CD4-positive, alpha-beta T cell (primary cell): ENCODE data around the gene DRC7. TPM values are rescaled to one million over a fixed set of nuclear protein-coding genes. Genes with fewer than 3 reads are reported as not detected.

Experiments used
- ATAC-seq: fragments of 200-7000 bp; cut with Tn5 transposase; one replicate; pipeline ENCODE4 v1.10.0; 2022; ENCODE audit warnings: mild to moderate bottlenecking; ENCODE audit not compliant: poor library complexity
- CTCF ChIA-PET: fragments of 350-600 bp; sonication (Branson Sonifier 250); formaldehyde crosslinking; loops from one replicate; lab custom pipeline; 2021; ENCODE audit warnings: antibody characterized with exemption, inconsistent platforms; lab: Charles Lee
- POLR2A ChIA-PET: fragments of 350-600 bp; sonication (Branson Sonifier 250); formaldehyde crosslinking; loops from one replicate; lab custom pipeline; 2021; ENCODE audit warnings: antibody characterized with exemption, inconsistent platforms; lab: Charles Lee
- DNase-seq, 14 experiments: peaks; one replicate each; pipeline ENCODE4 v3.0.0-alpha.2; 2013 to 2020; ENCODE audit warnings: mixed read lengths in 2 of 14
- H3K27ac ChIP-seq, 2 donors: one replicate each; pipeline versions ENCODE4 v1.5.1 to v1.7.0; 2013; ENCODE audit warnings: low read length in 2 of 2, low read depth in 1 of 2, mild to moderate bottlenecking in 1 of 2
- H3K27me3 ChIP-seq, 2 experiments: 1 replicate in 1 of 2; 2 replicates in 1 of 2; pipeline versions ENCODE4 v1.6.1 to v1.7.0; 2013; ENCODE audit warnings: low read length in 2 of 2, control low read depth in 1 of 2, mild to moderate bottlenecking in 1 of 2, moderate library complexity in 1 of 2; ENCODE audit not compliant: insufficient read depth in 2 of 2, control insufficient read depth in 1 of 2
- H3K36me3 ChIP-seq: one replicate; pipeline ENCODE4 v1.6.1; 2013; ENCODE audit warnings: low read length, control low read depth; ENCODE audit not compliant: insufficient read depth
- H3K4me1 ChIP-seq: one replicate; pipeline ENCODE4 v1.6.1; 2013; ENCODE audit warnings: low read length, control low read depth; ENCODE audit not compliant: insufficient read depth
- H3K4me3 ChIP-seq: one replicate; pipeline ENCODE4 v1.5.1; 2013; ENCODE audit warnings: mild to moderate bottlenecking, low read length, moderate library complexity
- H3K9me3 ChIP-seq, 2 experiments: 1 replicate in 1 of 2; 2 replicates in 1 of 2; pipeline versions ENCODE4 v1.6.1 to v1.7.0; 2013; ENCODE audit warnings: low read length in 2 of 2, mild to moderate bottlenecking in 2 of 2, control low read depth in 1 of 2, moderate library complexity in 1 of 2; ENCODE audit not compliant: control insufficient read depth in 1 of 2, insufficient read depth in 1 of 2
- H3K27ac Mint-ChIP-seq: one replicate; pipeline ENCODE4 v1.8.0; 2020; ENCODE audit warnings: mixed read lengths
- H3K27me3 Mint-ChIP-seq: one replicate; pipeline ENCODE4 v1.8.0; 2021; ENCODE audit warnings: mixed read lengths
- H3K36me3 Mint-ChIP-seq: one replicate; pipeline ENCODE4 v1.8.0; 2021; ENCODE audit warnings: low read depth, mixed read lengths
- H3K4me1 Mint-ChIP-seq: one replicate; pipeline ENCODE4 v1.8.0; 2021; ENCODE audit warnings: low read depth, mixed read lengths
- H3K4me3 Mint-ChIP-seq: one replicate; pipeline ENCODE4 v1.8.0; 2020; ENCODE audit warnings: mild to moderate bottlenecking, mixed read lengths
- H3K9me3 Mint-ChIP-seq: one replicate; pipeline ENCODE4 v1.8.0; 2020; ENCODE audit warnings: mixed read lengths
- intact Hi-C, 2 experiments: fragments of 100-400 bp; cut with DNase I in 1 of 2; cut with micrococcal nuclease in 1 of 2; formaldehyde crosslinking; loops; one replicate each; pipeline versions ENCODE4 v1.15.1 to v1.9.0; 2023 to 2025; cut with DNase I, micrococcal nuclease
- total RNA-seq, 174 experiments: library from RNA in 2 of 174; stranded (reverse) in 2 of 174; gene quantifications; one replicate each; pipeline ENCODE4 v1.2.3 and lab custom pipeline; 2021 to 2026
- TF ChIP-seq, protein P1 (sequence below): fragments of 200-600 bp; IDR thresholded peaks from one replicate; pipeline ENCODE4 v1.8.0; 2022; ENCODE audit warnings: antibody characterized with exemption, mild to moderate bottlenecking

DRC7 gene
- total RNA-seq, 2 experiments from 2014 or later: not detected

DNA sequence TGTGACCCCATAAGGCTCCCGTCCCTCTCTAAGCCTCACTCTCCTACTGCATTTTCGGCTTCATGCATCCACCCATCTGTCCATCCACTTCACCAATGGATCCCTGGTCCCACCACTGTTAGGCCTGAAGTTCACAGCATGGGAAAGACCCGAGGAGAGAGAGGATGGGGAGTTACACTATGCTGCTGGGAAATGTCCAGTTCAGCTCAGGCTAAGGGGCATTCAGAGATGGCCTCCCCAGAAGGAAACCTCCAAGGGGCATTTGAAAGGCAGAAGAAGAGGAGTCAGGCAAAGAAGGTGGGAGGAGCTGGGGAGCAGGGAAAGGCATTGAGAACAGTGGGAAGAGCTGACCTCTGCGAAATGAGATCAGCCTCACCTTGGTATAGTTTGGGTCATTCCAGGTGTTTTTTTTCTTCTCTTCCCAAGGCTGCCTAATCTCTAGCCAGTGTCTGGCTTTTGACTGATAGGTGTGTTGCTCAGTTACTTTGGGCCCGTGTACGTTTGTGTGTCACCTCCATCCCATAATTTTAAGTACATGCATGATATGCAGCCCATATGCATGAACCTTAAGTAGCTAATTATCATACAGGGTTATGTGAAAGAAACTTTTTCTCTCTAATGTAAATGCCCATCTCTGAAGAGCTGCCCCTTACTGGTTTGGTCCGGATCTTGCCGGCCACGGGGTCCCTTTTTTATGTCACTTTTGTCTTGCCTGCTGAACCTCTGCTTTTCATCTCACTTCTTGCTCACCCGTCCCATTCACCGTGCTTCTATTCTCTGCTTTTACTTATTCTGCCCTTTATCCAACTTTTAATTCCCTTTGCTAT is 11.6 kb upstream of the DRC7 start:
- intact Hi-C loops: no loop called here
- Mint-ChIP-seq H3K9me3 (no peaks in the 10 kb centered on the region), H3K4me1 (no peaks in the 10 kb centered on the region), H3K27ac (no peak overlapping the region), H3K27me3 (no peaks in the 10 kb centered on the region), H3K4me3 (no peak overlapping the region), H3K36me3 (no peaks in the 10 kb centered on the region)
- Histone ChIP-seq H3K4me1 (no peaks in the 10 kb centered on the region), H3K27ac (no peak overlapping the region), H3K9me3 (no peaks in the 10 kb centered on the region), H3K27me3 (no peaks in the 10 kb centered on the region), H3K36me3 (no peaks in the 10 kb centered on the region), H3K4me3 (no peak overlapping the region)
- TF ChIP-seq, protein P1, sequence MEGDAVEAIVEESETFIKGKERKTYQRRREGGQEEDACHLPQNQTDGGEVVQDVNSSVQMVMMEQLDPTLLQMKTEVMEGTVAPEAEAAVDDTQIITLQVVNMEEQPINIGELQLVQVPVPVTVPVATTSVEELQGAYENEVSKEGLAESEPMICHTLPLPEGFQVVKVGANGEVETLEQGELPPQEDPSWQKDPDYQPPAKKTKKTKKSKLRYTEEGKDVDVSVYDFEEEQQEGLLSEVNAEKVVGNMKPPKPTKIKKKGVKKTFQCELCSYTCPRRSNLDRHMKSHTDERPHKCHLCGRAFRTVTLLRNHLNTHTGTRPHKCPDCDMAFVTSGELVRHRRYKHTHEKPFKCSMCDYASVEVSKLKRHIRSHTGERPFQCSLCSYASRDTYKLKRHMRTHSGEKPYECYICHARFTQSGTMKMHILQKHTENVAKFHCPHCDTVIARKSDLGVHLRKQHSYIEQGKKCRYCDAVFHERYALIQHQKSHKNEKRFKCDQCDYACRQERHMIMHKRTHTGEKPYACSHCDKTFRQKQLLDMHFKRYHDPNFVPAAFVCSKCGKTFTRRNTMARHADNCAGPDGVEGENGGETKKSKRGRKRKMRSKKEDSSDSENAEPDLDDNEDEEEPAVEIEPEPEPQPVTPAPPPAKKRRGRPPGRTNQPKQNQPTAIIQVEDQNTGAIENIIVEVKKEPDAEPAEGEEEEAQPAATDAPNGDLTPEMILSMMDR: no peak
- ChIA-PET POLR2A (no interaction called here), CTCF (no interaction called here)
- no peak for ATAC-seq
- DNase-seq: no peak

DNA sequence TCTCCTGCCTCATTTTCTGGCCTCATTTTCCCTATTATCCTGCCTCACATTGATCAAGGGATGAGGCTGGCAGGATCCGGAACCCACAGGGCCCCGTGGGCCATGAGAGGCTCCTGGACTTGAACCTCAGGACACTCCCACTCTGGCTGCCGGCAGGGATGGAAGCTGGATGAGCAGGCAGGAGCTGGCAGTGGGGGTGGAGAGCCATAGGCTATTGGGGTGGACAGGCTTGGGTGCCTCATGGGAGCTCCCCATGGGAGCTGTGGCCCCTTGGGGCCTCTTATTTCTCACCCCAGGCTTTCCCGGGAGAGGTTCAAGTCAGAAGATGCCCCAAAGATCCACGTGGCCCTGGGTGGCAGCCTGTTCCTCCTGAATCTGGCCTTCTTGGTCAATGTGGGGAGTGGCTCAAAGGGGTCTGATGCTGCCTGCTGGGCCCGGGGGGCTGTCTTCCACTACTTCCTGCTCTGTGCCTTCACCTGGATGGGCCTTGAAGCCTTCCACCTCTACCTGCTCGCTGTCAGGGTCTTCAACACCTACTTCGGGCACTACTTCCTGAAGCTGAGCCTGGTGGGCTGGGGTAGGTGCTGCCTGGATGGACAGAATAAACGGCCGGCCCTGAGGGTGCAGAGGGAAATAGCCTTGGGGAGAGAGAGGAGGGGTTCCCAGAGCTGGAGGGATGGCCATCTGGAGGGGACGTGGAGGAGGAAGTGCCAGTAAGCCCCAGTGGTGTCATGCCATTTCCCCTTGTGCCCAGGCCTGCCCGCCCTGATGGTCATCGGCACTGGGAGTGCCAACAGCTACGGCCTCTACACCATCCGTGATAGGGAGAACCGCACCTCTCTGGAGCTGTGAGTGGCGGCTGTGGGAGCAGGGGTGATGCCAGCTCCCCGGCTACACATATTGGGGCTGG is 10.7 kb upstream of the DRC7 start:
- Histone ChIP-seq H3K27ac (no peak overlapping the region), H3K36me3 (no peaks in the 10 kb centered on the region), H3K4me1 (no peaks in the 10 kb centered on the region), H3K4me3 (no peak overlapping the region), H3K9me3 (no peaks in the 10 kb centered on the region), H3K27me3 (no peaks in the 10 kb centered on the region)
- intact Hi-C loops: no loop called here
- H3K27me3 Mint-ChIP-seq: no peaks in the 10 kb centered on the region
- ChIA-PET CTCF (no interaction called here), POLR2A (no interaction called here)
- H3K9me3 Mint-ChIP-seq: no peaks in the 10 kb centered on the region
- no peaks in the 10 kb centered on the region for H3K36me3 Mint-ChIP-seq
- ATAC-seq (no peak), DNase-seq (no peak)
- no peak overlapping the region for H3K4me3 Mint-ChIP-seq
- TF ChIP-seq, protein P1: no peak
- no peaks in the 10 kb centered on the region for H3K4me1 Mint-ChIP-seq
- H3K27ac Mint-ChIP-seq: no peak overlapping the region

DNA sequence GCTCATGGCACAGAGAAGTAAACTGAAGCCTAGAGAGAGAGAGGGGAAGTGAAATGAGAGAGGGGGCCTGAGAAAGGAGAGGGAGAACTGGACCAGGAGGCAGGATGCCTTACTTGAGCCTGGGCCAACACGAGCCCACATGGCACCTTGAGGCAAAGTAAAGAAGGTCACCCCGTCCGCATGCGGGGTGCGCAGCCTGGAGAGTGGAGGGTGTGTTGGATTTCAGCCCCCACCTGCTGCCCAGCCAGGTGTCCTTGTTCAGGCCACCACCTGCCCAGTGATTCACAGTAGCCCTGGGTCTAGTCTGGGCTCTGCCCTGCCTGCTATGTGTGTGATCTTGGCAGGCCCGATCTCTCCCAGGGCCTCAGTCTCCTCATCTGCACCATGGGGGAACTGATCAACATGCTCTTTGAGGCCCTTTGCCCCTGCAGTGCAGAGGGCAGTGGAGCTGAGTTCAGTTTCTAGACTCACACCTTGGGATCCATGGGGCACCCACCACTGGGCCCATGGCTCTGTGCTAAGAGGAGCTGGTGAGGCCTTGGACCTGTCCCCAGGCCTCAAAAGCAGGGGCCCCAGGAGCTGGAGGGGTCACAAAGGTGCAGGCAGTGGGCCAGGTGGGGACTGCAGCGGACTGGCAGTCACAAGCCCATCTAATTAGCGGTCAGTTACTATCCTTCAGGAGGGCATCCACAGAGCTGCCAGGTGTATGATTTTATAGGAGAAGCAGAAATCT is 9.8 kb upstream of the DRC7 start:
- CTCF ChIA-PET: no interaction called here
- Histone ChIP-seq H3K4me1 (peaks cover 8% of the 10 kb centered on the region), H3K36me3 (no peaks in the 10 kb centered on the region), H3K4me3 (no peak overlapping the region), H3K27ac (no peak overlapping the region), H3K9me3 (no peaks in the 10 kb centered on the region), H3K27me3 (no peaks in the 10 kb centered on the region)
- Mint-ChIP-seq H3K27ac (no peak overlapping the region), H3K36me3 (no peaks in the 10 kb centered on the region), H3K4me3 (no peak overlapping the region), H3K27me3 (no peaks in the 10 kb centered on the region), H3K9me3 (no peaks in the 10 kb centered on the region), H3K4me1 (peaks cover 7% of the 10 kb centered on the region)
- ATAC-seq: no peak
- no peak for DNase-seq
- intact Hi-C loops: no loop called here
- POLR2A ChIA-PET: no interaction called here
- TF ChIP-seq, protein P1: no peak
